HL-60 (cell line): ENCODE results near the gene ZSCAN22.

Experiments
- DNase-seq, 2 experiments: peaks; one replicate each; pipeline ENCODE4 v3.0.0-alpha.2; 2010 to 2020; ENCODE audit warnings: low read depth in 1 of 2, low spot score in 1 of 2
- H3K27ac ChIP-seq: fragments of 250-450 bp; sonication (Bioruptor Pico); replicated peaks from 2 replicates; pipeline ENCODE4 v1.5.1; 2020; ENCODE audit warnings: mild to moderate bottlenecking, moderate library complexity
- H3K27me3 ChIP-seq: fragments of 250-450 bp; sonication (Bioruptor Pico); 2 replicates; pipeline ENCODE4 v1.5.1; 2021; ENCODE audit warnings: mild to moderate bottlenecking, moderate library complexity; ENCODE audit not compliant: insufficient read depth, poor library complexity, severe bottlenecking
- H3K4me3 ChIP-seq: replicated peaks from 2 replicates; pipeline ENCODE4 v1.5.1; 2011; ENCODE audit warnings: mild to moderate bottlenecking, control low read depth, low read length; ENCODE audit not compliant: insufficient read depth
- CTCF ChIP-seq: IDR thresholded peaks from one replicate; pipeline ENCODE4 v1.5.1; 2011; ENCODE audit warnings: low read length, control low read depth, inconsistent platforms; ENCODE audit not compliant: insufficient read depth
- GABPA ChIP-seq: IDR thresholded peaks from 2 replicates; pipeline ENCODE4 v1.6.1; 2012; ENCODE audit warnings: low read depth
- POLR2AphosphoS5 ChIP-seq: IDR thresholded peaks from 2 replicates; pipeline ENCODE4 v1.6.1; 2012; ENCODE audit warnings: low read depth
- REST ChIP-seq: IDR thresholded peaks from 2 replicates; pipeline ENCODE4 v1.6.1; 2012; ENCODE audit warnings: low read depth; ENCODE audit not compliant: insufficient replicate concordance
- SPI1 ChIP-seq: IDR thresholded peaks from 2 replicates; pipeline ENCODE4 v1.6.1; 2012; ENCODE audit warnings: low read depth, mild to moderate bottlenecking, borderline replicate concordance

Gene ZSCAN22

GRCh38 chr19:58354478-58355030 is 27.8 kb downstream of the ZSCAN22 start:
- DNase-seq: no peak
- no peaks in the 10 kb centered on the region for H3K27me3 ChIP-seq
- H3K4me3 ChIP-seq: no peak overlapping the region
- TF ChIP-seq SPI1 (no peak), POLR2AphosphoS5 (no peak), CTCF (no peak), GABPA (no peak)
- no peak overlapping the region for H3K27ac ChIP-seq

- DNase-seq: no peak
- TF ChIP-seq POLR2AphosphoS5: no peak
- no peak for TF ChIP-seq CTCF
- no peak for TF ChIP-seq GABPA
- TF ChIP-seq REST: no peak
- TF ChIP-seq SPI1: no peak
- Histone ChIP-seq H3K27ac (no peak overlapping the region), H3K27me3 (no peaks in the 10 kb centered on the region), H3K4me3 (no peak overlapping the region)
Measured at GRCh38 chr19:58355215-58355796, 28.5 kb downstream of the ZSCAN22 start.

GRCh38 chr19:58355908-58356765 is 29.3 kb downstream of the ZSCAN22 start:
- no peak for DNase-seq
- Histone ChIP-seq H3K4me3 (no peak overlapping the region), H3K27me3 (no peaks in the 10 kb centered on the region), H3K27ac (no peak overlapping the region)
- TF ChIP-seq GABPA: no peak
- TF ChIP-seq POLR2AphosphoS5: no peak
- no peak for TF ChIP-seq SPI1
- TF ChIP-seq CTCF: no peak
- no peak for TF ChIP-seq REST
